ENCODE data around the gene AGAP3. TPM values are rescaled to one million over a fixed set of nuclear protein-coding genes. Genes with fewer than 3 reads are reported as not detected.

AGAP3 gene
- total and polyA plus RNA-seq, 5 donors from 2014 or later, result 1.9 to 24.7 (median 3.0) TPM

DNA sequence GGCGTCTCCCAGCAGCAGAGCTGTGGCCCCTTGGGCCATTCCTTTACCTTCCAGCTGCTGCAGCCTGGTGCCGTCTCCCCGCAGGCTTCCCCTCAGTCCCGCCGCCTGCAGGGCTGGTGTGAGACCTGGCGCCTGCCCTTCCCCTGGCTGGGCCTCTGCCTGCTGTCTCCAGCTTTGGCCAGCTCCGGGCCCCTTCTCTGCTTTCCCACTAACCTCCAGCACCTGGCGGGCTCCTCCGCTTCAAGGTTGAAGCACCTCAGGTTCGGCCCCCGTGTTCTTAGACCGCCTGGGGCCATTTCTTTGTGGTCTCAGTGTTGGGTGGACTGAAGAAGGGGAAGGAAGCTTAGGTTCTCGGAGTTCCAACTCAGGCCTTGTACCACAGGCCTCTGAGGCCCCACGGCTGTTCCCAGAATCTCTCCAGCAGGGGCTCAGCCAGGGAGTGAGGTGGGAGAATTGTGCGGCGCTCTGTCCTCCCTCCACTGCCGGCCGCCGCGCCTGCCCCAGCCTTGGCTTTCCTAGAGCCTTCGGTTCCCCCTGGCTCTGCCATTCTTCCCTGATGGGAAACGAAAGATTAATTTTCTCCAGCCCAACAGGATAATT lies 50.9 kb downstream of the AGAP3 start:
- Histone ChIP-seq H3K36me3 (ENCODE audit: control insufficient read depth, insufficient read depth, low read length) (no peaks in the 10 kb centered on the region), H3K4me3 (ENCODE audit: low read depth, low read length) (no peak overlapping the region), H3K9me3 (ENCODE audit: control insufficient read depth in 2 of 2, low read length in 2 of 2) (no peaks in the 10 kb centered on the region), H3K27ac (ENCODE audit: insufficient read depth, low read length, poor library complexity, severe bottlenecking) (no peak overlapping the region), H3K27me3 (ENCODE audit: control insufficient read depth, insufficient read depth, low read length) (no peaks in the 10 kb centered on the region), H3K4me1 (ENCODE audit: control insufficient read depth, insufficient read depth, low read length, poor library complexity, severe bottlenecking) (no peaks in the 10 kb centered on the region)
- no peaks in the 10 kb centered on the region for H3K9me3 Mint-ChIP-seq
- no peak for ATAC-seq (ENCODE audit: low read depth in 2 of 2)
- H3K4me3 Mint-ChIP-seq, result no peak overlapping the region
- peaks cover 10% of the 10 kb centered on the region for H3K36me3 Mint-ChIP-seq
- no peak for DNase-seq
- H3K27ac Mint-ChIP-seq, result no peak overlapping the region
- H3K4me1 Mint-ChIP-seq, result no peaks in the 10 kb centered on the region
- H3K27me3 Mint-ChIP-seq, result no peaks in the 10 kb centered on the region

DNA sequence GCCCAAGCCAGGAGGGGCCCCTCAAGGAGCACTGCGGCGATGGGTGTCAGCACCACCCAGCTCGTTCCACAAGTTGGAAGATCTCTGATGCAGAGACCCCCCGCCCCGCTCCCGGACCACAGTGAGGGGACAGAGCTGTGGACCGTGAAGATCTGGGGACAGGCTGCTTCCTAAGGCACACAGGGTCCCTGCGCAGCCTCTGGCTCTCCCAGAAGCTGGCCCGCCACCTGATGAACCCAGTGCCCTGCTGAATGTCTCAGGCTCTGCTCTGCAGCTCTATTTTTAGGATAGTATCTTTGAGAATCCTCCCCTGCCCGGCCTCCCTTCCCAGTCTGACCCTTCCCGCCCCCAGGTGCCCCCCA lies 51.5 kb downstream of the AGAP3 start:
- no peaks in the 10 kb centered on the region for H3K36me3 ChIP-seq (ENCODE audit: control insufficient read depth, insufficient read depth, low read length)
- no peaks in the 10 kb centered on the region for H3K9me3 ChIP-seq (ENCODE audit: control insufficient read depth in 2 of 2, low read length in 2 of 2)
- H3K27ac ChIP-seq (ENCODE audit: insufficient read depth, low read length, poor library complexity, severe bottlenecking), result no peak overlapping the region
- Mint-ChIP-seq H3K4me3 (no peak overlapping the region), H3K36me3 (peaks cover 10% of the 10 kb centered on the region), H3K4me1 (no peaks in the 10 kb centered on the region), H3K27me3 (no peaks in the 10 kb centered on the region), H3K9me3 (no peaks in the 10 kb centered on the region), H3K27ac (no peak overlapping the region)
- H3K27me3 ChIP-seq (ENCODE audit: control insufficient read depth, insufficient read depth, low read length), result no peaks in the 10 kb centered on the region
- H3K4me3 ChIP-seq (ENCODE audit: low read depth, low read length), result no peak overlapping the region
- no peak for ATAC-seq (ENCODE audit: low read depth in 2 of 2)
- no peak for DNase-seq
- no peaks in the 10 kb centered on the region for H3K4me1 ChIP-seq (ENCODE audit: control insufficient read depth, insufficient read depth, low read length, poor library complexity, severe bottlenecking)

DNA sequence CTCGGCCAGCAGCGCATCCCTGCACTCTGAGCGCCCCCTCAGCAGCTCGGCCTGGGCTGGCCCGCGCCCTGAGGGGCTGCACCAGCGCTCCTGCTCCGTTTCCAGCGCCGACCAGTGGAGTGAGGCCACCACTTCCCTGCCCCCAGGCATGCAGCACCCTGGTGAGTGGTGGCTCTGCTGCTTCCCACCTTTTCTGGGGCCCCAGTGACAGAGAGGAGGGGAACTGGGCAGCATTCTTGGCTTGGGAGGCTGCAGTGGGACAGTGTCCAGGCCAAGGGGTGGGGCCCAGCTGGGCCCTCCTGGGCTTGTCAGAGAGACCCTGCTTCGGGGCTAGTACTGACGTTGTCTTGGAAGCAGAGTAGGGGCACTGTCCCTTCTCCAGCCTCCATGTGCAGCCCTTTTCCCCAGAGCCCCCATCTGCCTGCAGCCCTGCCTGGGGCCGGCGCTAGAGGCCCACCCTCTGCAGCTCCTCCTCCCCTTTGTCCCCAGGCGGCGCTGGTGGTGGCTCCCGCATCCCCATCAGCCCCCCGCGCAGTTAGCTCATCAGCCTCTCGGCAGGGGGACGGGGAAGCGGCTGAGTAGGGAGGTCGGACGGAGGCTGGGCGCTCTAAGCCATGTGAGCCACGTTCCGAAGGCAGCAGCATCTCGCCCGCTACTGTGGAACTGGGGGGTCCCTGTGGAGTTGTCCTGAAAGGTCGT lies 52.0 kb downstream of the AGAP3 start:
- H3K36me3 ChIP-seq (ENCODE audit: control insufficient read depth, insufficient read depth, low read length), result no peaks in the 10 kb centered on the region

DNA sequence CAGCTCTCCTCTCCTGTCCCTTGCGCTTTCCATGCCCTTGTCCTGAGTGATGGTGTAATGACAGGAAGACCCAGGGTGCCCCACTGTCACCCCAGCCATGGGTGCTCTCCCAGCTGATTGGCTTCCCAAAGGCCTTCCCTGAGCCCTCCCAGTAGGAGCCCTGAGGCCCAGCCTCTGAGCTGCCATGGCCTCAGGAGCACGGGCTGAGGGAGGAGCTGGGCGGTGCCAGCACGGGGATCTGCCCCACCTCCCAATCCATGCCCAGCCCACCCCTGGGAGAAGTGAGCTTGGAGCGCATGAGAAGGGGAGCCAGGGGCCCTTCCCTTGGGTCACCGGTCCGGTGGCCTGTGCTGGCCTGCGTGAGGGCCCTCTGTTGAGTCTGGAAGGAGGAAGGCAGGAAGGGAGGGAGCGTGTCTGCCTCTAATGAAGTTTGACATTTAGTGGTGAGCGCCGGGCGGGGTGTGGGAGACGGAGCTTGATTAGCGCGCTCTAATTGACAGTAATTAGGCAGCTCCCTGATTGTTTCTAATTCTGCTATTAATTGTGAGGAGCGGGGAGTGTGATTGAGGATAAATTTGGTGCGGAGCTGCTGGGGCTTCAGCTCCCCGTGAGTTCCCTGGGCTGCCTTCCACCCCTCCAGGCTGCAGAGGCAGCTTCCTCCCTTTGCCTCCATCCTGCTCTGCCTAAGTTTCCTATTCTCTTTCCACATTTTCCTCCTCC lies 53.0 kb downstream of the AGAP3 start:
- H3K4me1 Mint-ChIP-seq, result no peaks in the 10 kb centered on the region
- H3K27me3 ChIP-seq (ENCODE audit: control insufficient read depth, insufficient read depth, low read length), result no peaks in the 10 kb centered on the region
- H3K36me3 Mint-ChIP-seq, result peaks cover 16% of the 10 kb centered on the region
- no peaks in the 10 kb centered on the region for H3K9me3 Mint-ChIP-seq
- H3K9me3 ChIP-seq (ENCODE audit: control insufficient read depth in 2 of 2, low read length in 2 of 2), result no peaks in the 10 kb centered on the region
- H3K4me1 ChIP-seq (ENCODE audit: control insufficient read depth, insufficient read depth, low read length, poor library complexity, severe bottlenecking), result no peaks in the 10 kb centered on the region
- no peak overlapping the region for H3K4me3 ChIP-seq (ENCODE audit: low read depth, low read length)
- DNase-seq (no peak), ATAC-seq (ENCODE audit: low read depth in 2 of 2) (no peak)
- H3K27ac Mint-ChIP-seq, result no peak overlapping the region
- no peaks in the 10 kb centered on the region for H3K36me3 ChIP-seq (ENCODE audit: control insufficient read depth, insufficient read depth, low read length)
- H3K27ac ChIP-seq (ENCODE audit: insufficient read depth, low read length, poor library complexity, severe bottlenecking), result no peak overlapping the region
- peak overlapping the region in 1 of 4 donors; percentile 63 for H3K4me3 Mint-ChIP-seq
- H3K27me3 Mint-ChIP-seq, result no peaks in the 10 kb centered on the region

More for the DNA sequence above, 52.0 kb downstream of the AGAP3 start:
- Mint-ChIP-seq H3K36me3 (peaks cover 13% of the 10 kb centered on the region), H3K27me3 (no peaks in the 10 kb centered on the region), H3K4me3 (no peak overlapping the region), H3K27ac (no peak overlapping the region), H3K9me3 (no peaks in the 10 kb centered on the region), H3K4me1 (no peaks in the 10 kb centered on the region)
- DNase-seq (no peak), ATAC-seq (ENCODE audit: low read depth in 2 of 2) (no peak)
- Histone ChIP-seq H3K27me3 (ENCODE audit: control insufficient read depth, insufficient read depth, low read length) (no peaks in the 10 kb centered on the region), H3K4me3 (ENCODE audit: low read depth, low read length) (no peak overlapping the region), H3K4me1 (ENCODE audit: control insufficient read depth, insufficient read depth, low read length, poor library complexity, severe bottlenecking) (no peaks in the 10 kb centered on the region), H3K27ac (ENCODE audit: insufficient read depth, low read length, poor library complexity, severe bottlenecking) (no peak overlapping the region), H3K9me3 (ENCODE audit: control insufficient read depth in 2 of 2, low read length in 2 of 2) (no peaks in the 10 kb centered on the region)

DNA sequence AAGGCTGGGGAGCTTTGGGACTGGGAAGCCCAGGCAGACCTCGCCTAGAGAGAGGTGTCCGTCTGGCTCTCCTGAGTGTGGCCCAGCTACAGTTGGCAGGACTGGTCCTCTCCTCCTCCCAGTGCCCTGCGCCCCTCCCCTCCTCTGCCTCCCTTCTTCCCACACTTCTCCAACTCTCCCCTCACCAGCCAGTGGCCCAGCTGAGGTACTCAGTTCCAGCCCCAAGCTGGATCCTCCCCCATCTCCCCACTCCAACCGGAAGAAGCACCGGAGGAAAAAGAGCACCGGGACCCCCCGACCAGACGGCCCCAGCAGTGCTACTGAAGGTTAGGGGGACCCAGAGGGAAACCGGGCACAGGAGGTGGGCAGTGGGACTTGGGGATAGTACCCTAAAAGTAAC lies 53.5 kb downstream of the AGAP3 start:
- no peaks in the 10 kb centered on the region for H3K4me1 Mint-ChIP-seq
- H3K4me3 Mint-ChIP-seq, result no peak overlapping the region
- no peak for DNase-seq
- peaks cover 16% of the 10 kb centered on the region for H3K36me3 Mint-ChIP-seq
- Histone ChIP-seq H3K27ac (ENCODE audit: insufficient read depth, low read length, poor library complexity, severe bottlenecking) (no peak overlapping the region), H3K27me3 (ENCODE audit: control insufficient read depth, insufficient read depth, low read length) (no peaks in the 10 kb centered on the region), H3K4me3 (ENCODE audit: low read depth, low read length) (no peak overlapping the region), H3K4me1 (ENCODE audit: control insufficient read depth, insufficient read depth, low read length, poor library complexity, severe bottlenecking) (no peaks in the 10 kb centered on the region), H3K36me3 (ENCODE audit: control insufficient read depth, insufficient read depth, low read length) (no peaks in the 10 kb centered on the region), H3K9me3 (ENCODE audit: control insufficient read depth in 2 of 2, low read length in 2 of 2) (no peaks in the 10 kb centered on the region)
- no peak for ATAC-seq (ENCODE audit: low read depth in 2 of 2)
- H3K9me3 Mint-ChIP-seq, result peaks cover 0 to 1% (median 0%) of the 10 kb centered on the region in 7 donors
- H3K27ac Mint-ChIP-seq, result no peak overlapping the region
- no peaks in the 10 kb centered on the region for H3K27me3 Mint-ChIP-seq

DNA sequence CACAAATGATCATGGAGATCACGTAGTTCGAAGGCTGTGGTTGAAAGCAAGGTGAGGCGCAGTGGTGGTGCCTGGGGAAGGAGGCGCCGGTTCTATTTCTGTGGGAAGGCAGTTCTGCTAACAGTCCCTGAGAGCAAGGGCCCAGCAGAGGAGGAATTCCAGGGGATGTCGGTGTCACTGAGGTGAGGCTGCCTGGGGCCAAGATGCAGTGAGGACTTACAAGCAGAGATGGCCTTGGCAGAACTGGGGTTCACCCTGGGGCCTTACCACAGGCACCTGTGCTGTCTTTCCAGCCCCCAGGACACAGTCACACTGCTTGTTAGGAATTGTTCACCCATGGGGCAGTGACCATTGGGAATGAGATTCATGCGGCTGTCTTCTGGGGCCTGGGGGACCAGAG lies 54.6 kb downstream of the AGAP3 start:
- Histone ChIP-seq H3K4me1 (ENCODE audit: control insufficient read depth, insufficient read depth, low read length, poor library complexity, severe bottlenecking) (no peaks in the 10 kb centered on the region), H3K36me3 (ENCODE audit: control insufficient read depth, insufficient read depth, low read length) (no peaks in the 10 kb centered on the region), H3K27ac (ENCODE audit: insufficient read depth, low read length, poor library complexity, severe bottlenecking) (no peak overlapping the region), H3K9me3 (ENCODE audit: control insufficient read depth in 2 of 2, low read length in 2 of 2) (no peaks in the 10 kb centered on the region), H3K27me3 (ENCODE audit: control insufficient read depth, insufficient read depth, low read length) (no peaks in the 10 kb centered on the region), H3K4me3 (ENCODE audit: low read depth, low read length) (no peak overlapping the region)
- no peaks in the 10 kb centered on the region for H3K4me1 Mint-ChIP-seq
- peaks cover 16% of the 10 kb centered on the region for H3K36me3 Mint-ChIP-seq
- no peak overlapping the region for H3K4me3 Mint-ChIP-seq
- no peak for DNase-seq
- no peaks in the 10 kb centered on the region for H3K27me3 Mint-ChIP-seq
- H3K9me3 Mint-ChIP-seq, result peaks cover 0 to 1% (median 0%) of the 10 kb centered on the region in 7 donors
- H3K27ac Mint-ChIP-seq, result no peak overlapping the region
- ATAC-seq (ENCODE audit: low read depth in 2 of 2), result no peak

DNA sequence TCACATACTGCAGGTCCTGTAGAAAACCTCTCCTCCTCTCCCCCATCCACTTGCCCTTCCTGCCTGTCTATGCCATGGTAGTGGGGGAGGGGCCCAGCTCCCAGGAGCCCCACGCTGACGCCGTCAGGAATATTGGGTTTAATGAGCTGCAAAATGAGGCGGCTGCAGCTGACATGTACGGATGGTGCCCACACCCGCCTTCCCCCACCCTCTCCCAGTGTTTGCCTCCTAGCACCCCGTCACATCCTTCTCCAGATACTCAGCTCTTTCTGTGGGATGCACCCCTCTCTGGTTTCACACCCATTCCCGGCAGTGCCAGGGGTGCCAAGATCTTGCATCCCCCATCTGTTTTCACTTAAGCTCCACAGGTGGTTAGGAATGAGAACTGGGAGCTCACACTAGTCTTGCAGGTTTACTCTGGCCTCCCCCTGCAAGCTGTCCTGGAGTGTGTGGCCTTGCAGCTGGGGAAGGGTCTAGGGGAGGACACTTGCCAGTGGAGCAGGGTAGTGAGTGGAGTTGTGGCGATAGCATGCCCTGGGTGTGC lies 55.1 kb downstream of the AGAP3 start:
- Mint-ChIP-seq H3K4me3 (no peak overlapping the region), H3K4me1 (no peaks in the 10 kb centered on the region)

More for the DNA sequence above, 55.1 kb downstream of the AGAP3 start:
- Mint-ChIP-seq H3K27ac (no peak overlapping the region), H3K36me3 (peaks cover 13% of the 10 kb centered on the region), H3K27me3 (no peaks in the 10 kb centered on the region), H3K9me3 (peaks cover 0 to 1% (median 0%) of the 10 kb centered on the region in 7 donors)
- Histone ChIP-seq H3K4me1 (ENCODE audit: control insufficient read depth, insufficient read depth, low read length, poor library complexity, severe bottlenecking) (no peaks in the 10 kb centered on the region), H3K27ac (ENCODE audit: insufficient read depth, low read length, poor library complexity, severe bottlenecking) (no peak overlapping the region), H3K27me3 (ENCODE audit: control insufficient read depth, insufficient read depth, low read length) (no peaks in the 10 kb centered on the region), H3K36me3 (ENCODE audit: control insufficient read depth, insufficient read depth, low read length) (no peaks in the 10 kb centered on the region), H3K4me3 (ENCODE audit: low read depth, low read length) (no peak overlapping the region), H3K9me3 (ENCODE audit: control insufficient read depth in 2 of 2, low read length in 2 of 2) (no peaks in the 10 kb centered on the region)
- ATAC-seq (ENCODE audit: low read depth in 2 of 2) (no peak), DNase-seq (no peak)
